22Rv1 (cell line): Measurements from ENCODE around the gene S100A6.

Experiments
- CTCF ChIP-seq: fragments of 450-650 bp; IDR thresholded peaks from 2 replicates; pipeline ENCODE4 v1.5.1; 2017; ENCODE audit warnings: mild to moderate bottlenecking
- ZFX ChIP-seq: fragments of 450-650 bp; IDR thresholded peaks from 2 replicates; pipeline ENCODE4 v1.6.1; 2017; ENCODE audit warnings: antibody characterized with exemption, borderline replicate concordance

GRCh38 chr1:153550827-153551500 lies 15.2 kb upstream of the S100A6 start:
- TF ChIP-seq CTCF: no peak
- TF ChIP-seq ZFX: no peak
